RPMI8226 (cell line): ENCODE results near the gene EYA3.
A peak's percentile ranks its signal among the peaks of the same experiment; 100 is the strongest.

Source experiments
- DNase-seq: peaks from one replicate; pipeline ENCODE4 v3.0.0-alpha.2; 2015

EYA3 gene

GRCh38 chr1:27967106-27967883, 121.1 kb downstream of the EYA3 start:
- no peak for DNase-seq

- DNase-seq = no peak
Observed at GRCh38 chr1:27966402-27967105, 121.9 kb downstream of the EYA3 start.

- DNase-seq = no peak
Observed at GRCh38 chr1:27963393-27963792, 125.0 kb downstream of the EYA3 start.

GRCh38 chr1:27961646-27962221, 126.7 kb downstream of the EYA3 start:
- DNase-seq = no peak

GRCh38 chr1:27960762-27961645, 127.4 kb downstream of the EYA3 start:
- DNase-seq = no peak

GRCh38 chr1:27959792-27960603, 128.4 kb downstream of the EYA3 start, which contains the start of gene XKR8:
TSS of gene XKR8 (plus strand) at chr1:27959973. CDS start at chr1:27960070, 97 bp downstream.
- peak; percentile 92 for DNase-seq

- DNase-seq = no peak
Observed at GRCh38 chr1:27958513-27958912, 129.9 kb downstream of the EYA3 start.

- no peak for DNase-seq
Observed at GRCh38 chr1:27957655-27958054, 130.8 kb downstream of the EYA3 start.

- DNase-seq = no peak
Observed at GRCh38 chr1:27956761-27957160, 131.6 kb downstream of the EYA3 start.

GRCh38 chr1:27955076-27955475, 133.3 kb downstream of the EYA3 start:
- DNase-seq = no peak

- no peak for DNase-seq
Observed at GRCh38 chr1:27954186-27954585, 134.2 kb downstream of the EYA3 start.

GRCh38 chr1:27952147-27952546, 136.3 kb downstream of the EYA3 start:
- no peak for DNase-seq

- DNase-seq = no peak
Observed at GRCh38 chr1:27951396-27951795, 137.0 kb downstream of the EYA3 start.

GRCh38 chr1:27949027-27949426, 139.4 kb downstream of the EYA3 start:
- DNase-seq = no peak

GRCh38 chr1:27945020-27945419, 143.4 kb downstream of the EYA3 start:
- DNase-seq = no peak

GRCh38 chr1:27941671-27942540, 146.5 kb downstream of the EYA3 start:
- no peak for DNase-seq

- DNase-seq = peak; percentile 18
Observed at GRCh38 chr1:27940870-27941560, 147.4 kb downstream of the EYA3 start.

- DNase-seq = peak; percentile 37
Observed at GRCh38 chr1:27940297-27940696, 148.1 kb downstream of the EYA3 start.

- DNase-seq = no peak
Observed at GRCh38 chr1:27938488-27938887, 149.9 kb downstream of the EYA3 start.

- no peak for DNase-seq
Observed at GRCh38 chr1:27937524-27937836, 150.9 kb downstream of the EYA3 start.

- no peak for DNase-seq
Observed at GRCh38 chr1:27936370-27936769, 152.0 kb downstream of the EYA3 start.
